ENCODE results near the gene ESRRA.

The ESRRA gene

GRCh38 chr11:64305075-64305690 is at the start of gene ESRRA:
TSS of gene ESRRA (plus strand) at chr11:64305524. CDS start at chr11:64307180, 1,656 bp downstream.
- H3K27me3 Mint-ChIP-seq, result peaks cover 23% of the 10 kb centered on the region
- no peaks in the 10 kb centered on the region for H3K9me3 Mint-ChIP-seq
- peaks cover 10% of the 10 kb centered on the region for H3K36me3 Mint-ChIP-seq
- peak within 1 kb of the TSS; percentile 89 for H3K4me3 Mint-ChIP-seq
- peaks cover 46% of the 10 kb centered on the region for H3K4me1 Mint-ChIP-seq
- peak; percentile 100 for DNase-seq
- CTCF ChIA-PET, result interaction anchor here (0.9 to 6.2 kb wide), 19 partner anchors 12 to 468 kb away, joined by 3 to 131 read pairs (median 14); partner anchors contain the start of genes DNAJC4, FERMT3, FKBP2 and KCNK4
- H3K27ac Mint-ChIP-seq, result peak within 1 kb of the TSS; percentile 98

- CTCF ChIA-PET, result interaction anchor here (1.0 to 1.2 kb wide), 2 partner anchors 11 to 48 kb away, joined by 4 read pairs; no protein-coding TSS in a partner anchor
- Mint-ChIP-seq H3K4me1 (peaks cover 24% of the 10 kb centered on the region), H3K36me3 (peaks cover 10% of the 10 kb centered on the region), H3K27ac (no peak overlapping the region), H3K27me3 (peaks cover 8% of the 10 kb centered on the region), H3K4me3 (no peak overlapping the region), H3K9me3 (no peaks in the 10 kb centered on the region)
- no peak for DNase-seq
Observed at GRCh38 chr11:64256300-64256699, 49.0 kb upstream of the ESRRA start.

- no peak for DNase-seq
- Mint-ChIP-seq H3K27me3 (no peaks in the 10 kb centered on the region), H3K36me3 (peaks cover 16% of the 10 kb centered on the region), H3K4me3 (no peak overlapping the region), H3K9me3 (no peaks in the 10 kb centered on the region), H3K4me1 (peaks cover 13% of the 10 kb centered on the region), H3K27ac (no peak overlapping the region)
- CTCF ChIA-PET, result interaction anchor here (0.6 to 1.1 kb wide), 4 partner anchors 8 to 44 kb away, joined by 3 read pairs; partner anchors contain the start of gene PPP1R14B
Observed at GRCh38 chr11:64258356-64258755, 47.0 kb upstream of the ESRRA start.

DNA sequence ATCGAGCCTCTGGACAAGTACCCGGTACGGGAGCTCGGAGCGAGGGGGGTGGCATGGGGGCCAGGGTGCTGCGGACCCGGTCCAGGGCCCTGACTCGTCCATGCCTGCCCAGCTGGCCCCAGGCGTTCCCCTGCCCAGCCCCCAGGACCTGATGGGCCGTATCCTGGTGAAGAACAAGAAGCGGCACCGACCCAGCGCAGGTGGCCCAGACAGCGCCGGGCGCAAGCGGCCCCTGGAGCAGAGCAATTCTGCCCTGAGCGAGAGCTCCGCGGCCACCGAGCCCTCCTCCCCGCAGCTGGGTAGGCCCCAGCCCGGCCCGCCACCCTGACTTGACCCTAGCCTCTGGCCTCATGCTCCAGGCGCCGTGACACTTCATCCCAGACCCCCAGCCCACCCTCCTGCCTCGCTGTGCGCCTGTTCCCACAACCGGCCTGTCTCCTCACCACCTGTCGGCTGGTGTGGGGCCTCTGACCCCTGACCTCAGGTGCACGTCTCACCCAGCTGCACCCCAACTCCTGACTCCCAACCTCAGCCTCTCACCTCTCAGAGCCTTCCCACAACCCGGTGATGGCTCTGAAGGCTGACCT is 46.3 kb upstream of the ESRRA start:
- no peaks in the 10 kb centered on the region for H3K27me3 Mint-ChIP-seq
- no peak overlapping the region for H3K27ac Mint-ChIP-seq
- CTCF ChIA-PET, result interaction anchor here (0.7 to 1.1 kb wide), 2 partner anchors 9 to 10 kb away, joined by 3 read pairs; no protein-coding TSS in a partner anchor
- peaks cover 6% of the 10 kb centered on the region for H3K4me1 Mint-ChIP-seq
- H3K36me3 Mint-ChIP-seq, result peaks cover 16% of the 10 kb centered on the region
- H3K9me3 Mint-ChIP-seq, result no peaks in the 10 kb centered on the region
- no peak for DNase-seq
- no peak overlapping the region for H3K4me3 Mint-ChIP-seq

- no peak for DNase-seq
- peaks cover 16% of the 10 kb centered on the region for H3K36me3 Mint-ChIP-seq
- peaks cover 6% of the 10 kb centered on the region for H3K4me1 Mint-ChIP-seq
- H3K27ac Mint-ChIP-seq, result no peak overlapping the region
- no peaks in the 10 kb centered on the region for H3K9me3 Mint-ChIP-seq
- CTCF ChIA-PET, result no interaction called here
- H3K4me3 Mint-ChIP-seq, result no peak overlapping the region
- no peaks in the 10 kb centered on the region for H3K27me3 Mint-ChIP-seq
Observed at GRCh38 chr11:64259533-64260067, 45.7 kb upstream of the ESRRA start.

DNA sequence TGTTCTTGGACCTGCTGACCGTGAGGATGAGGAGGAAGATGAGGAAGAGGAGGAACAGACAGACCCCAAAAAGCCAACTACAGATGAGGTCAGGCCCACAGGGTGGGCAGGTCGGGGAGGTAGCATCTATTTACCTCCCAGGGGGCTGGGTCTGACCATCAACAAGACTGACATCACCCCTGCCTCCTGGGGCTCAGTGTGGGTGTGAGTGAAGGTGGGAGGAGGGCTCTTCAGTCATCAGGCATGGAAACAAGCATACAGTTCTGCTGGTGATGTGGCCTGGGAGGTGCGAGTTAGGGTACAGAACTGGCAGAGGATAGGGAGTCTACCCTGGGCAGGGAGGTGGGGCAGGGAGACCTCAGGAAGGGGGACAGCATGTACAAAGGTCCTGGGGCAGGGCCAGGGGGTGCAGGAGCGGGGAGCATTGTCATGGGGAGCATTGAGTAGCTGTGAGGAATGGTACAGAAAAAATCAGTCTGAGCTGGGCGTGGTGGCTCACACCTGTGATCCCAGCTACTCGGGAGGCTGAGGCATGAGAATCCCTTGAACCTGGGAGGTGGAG is 45.1 kb upstream of the ESRRA start:
- Mint-ChIP-seq H3K27me3 (no peaks in the 10 kb centered on the region), H3K9me3 (no peaks in the 10 kb centered on the region), H3K36me3 (peaks cover 16% of the 10 kb centered on the region), H3K4me3 (no peak overlapping the region), H3K27ac (no peak overlapping the region), H3K4me1 (peaks cover 6% of the 10 kb centered on the region)
- no peak for DNase-seq
- CTCF ChIA-PET, result no interaction called here

GRCh38 chr11:64261556-64262080 is 43.7 kb upstream of the ESRRA start:
- CTCF ChIA-PET, result no interaction called here
- no peak for DNase-seq
- H3K4me3 Mint-ChIP-seq, result no peak overlapping the region
- peaks cover 14% of the 10 kb centered on the region for H3K36me3 Mint-ChIP-seq
- H3K27me3 Mint-ChIP-seq, result no peaks in the 10 kb centered on the region
- no peaks in the 10 kb centered on the region for H3K9me3 Mint-ChIP-seq
- H3K27ac Mint-ChIP-seq, result no peak overlapping the region
- H3K4me1 Mint-ChIP-seq, result peaks cover 6% of the 10 kb centered on the region

DNA sequence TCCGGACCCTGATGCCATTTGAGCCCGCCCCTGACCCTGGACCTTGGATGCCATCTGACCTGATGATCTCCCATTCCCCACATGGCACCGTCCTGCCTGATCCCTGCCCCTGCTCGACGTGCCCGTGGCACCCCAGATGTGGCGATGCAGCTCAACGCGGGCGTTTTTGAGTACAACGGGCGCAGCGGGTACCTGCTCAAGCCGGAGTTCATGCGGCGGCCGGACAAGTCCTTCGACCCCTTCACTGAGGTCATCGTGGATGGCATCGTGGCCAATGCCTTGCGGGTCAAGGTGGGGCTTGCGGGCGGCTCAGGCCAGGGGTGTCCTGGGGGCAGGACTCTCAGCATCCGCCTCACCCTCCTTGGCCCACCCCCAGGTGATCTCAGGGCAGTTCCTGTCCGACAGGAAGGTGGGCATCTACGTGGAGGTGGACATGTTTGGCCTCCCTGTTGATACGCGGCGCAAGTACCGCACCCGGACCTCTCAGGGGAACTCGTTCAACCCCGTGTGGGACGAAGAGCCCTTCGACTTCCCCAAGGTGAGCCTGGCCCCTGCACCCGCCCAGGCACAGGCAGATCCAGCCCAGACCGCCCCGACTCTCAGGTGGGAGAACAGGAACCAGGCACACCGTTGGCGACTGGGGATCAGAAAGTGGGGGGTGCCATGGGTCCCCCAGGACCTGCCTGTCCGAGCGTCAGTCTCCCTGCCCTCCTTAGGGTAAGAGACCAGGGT is 42.9 kb upstream of the ESRRA start:
- Mint-ChIP-seq H3K9me3 (no peaks in the 10 kb centered on the region), H3K27ac (no peak overlapping the region), H3K36me3 (peaks cover 14% of the 10 kb centered on the region), H3K4me1 (peaks cover 6% of the 10 kb centered on the region), H3K27me3 (no peaks in the 10 kb centered on the region), H3K4me3 (no peak overlapping the region)
- CTCF ChIA-PET, result interaction anchor here (1.3 kb wide), 1 partner anchor 38 kb away, joined by 3 read pairs; no protein-coding TSS in a partner anchor
- DNase-seq, result no peak

GRCh38 chr11:64263021-64263946 is 42.0 kb upstream of the ESRRA start:
- no peaks in the 10 kb centered on the region for H3K27me3 Mint-ChIP-seq
- H3K9me3 Mint-ChIP-seq, result no peaks in the 10 kb centered on the region
- no peak overlapping the region for H3K27ac Mint-ChIP-seq
- peaks cover 12% of the 10 kb centered on the region for H3K36me3 Mint-ChIP-seq
- CTCF ChIA-PET, result interaction anchor here (1.3 to 1.8 kb wide), 2 partner anchors 12 to 37 kb away, joined by 3 to 11 read pairs; partner anchors contain the start of gene PLCB3
- peaks cover 14% of the 10 kb centered on the region for H3K4me1 Mint-ChIP-seq
- H3K4me3 Mint-ChIP-seq, result no peak overlapping the region
- DNase-seq, result no peak

- Mint-ChIP-seq H3K9me3 (no peaks in the 10 kb centered on the region), H3K4me1 (peaks cover 20% of the 10 kb centered on the region), H3K4me3 (no peak overlapping the region), H3K27ac (no peak overlapping the region), H3K36me3 (peaks cover 14% of the 10 kb centered on the region), H3K27me3 (no peaks in the 10 kb centered on the region)
- no peak for DNase-seq
- CTCF ChIA-PET, result interaction anchor here (1.1 to 1.8 kb wide), 3 partner anchors 12 to 41 kb away, joined by 3 to 11 read pairs (median 3); partner anchors contain the start of genes ESRRA and PLCB3
Observed at GRCh38 chr11:64263947-64264317, 41.4 kb upstream of the ESRRA start.

DNA sequence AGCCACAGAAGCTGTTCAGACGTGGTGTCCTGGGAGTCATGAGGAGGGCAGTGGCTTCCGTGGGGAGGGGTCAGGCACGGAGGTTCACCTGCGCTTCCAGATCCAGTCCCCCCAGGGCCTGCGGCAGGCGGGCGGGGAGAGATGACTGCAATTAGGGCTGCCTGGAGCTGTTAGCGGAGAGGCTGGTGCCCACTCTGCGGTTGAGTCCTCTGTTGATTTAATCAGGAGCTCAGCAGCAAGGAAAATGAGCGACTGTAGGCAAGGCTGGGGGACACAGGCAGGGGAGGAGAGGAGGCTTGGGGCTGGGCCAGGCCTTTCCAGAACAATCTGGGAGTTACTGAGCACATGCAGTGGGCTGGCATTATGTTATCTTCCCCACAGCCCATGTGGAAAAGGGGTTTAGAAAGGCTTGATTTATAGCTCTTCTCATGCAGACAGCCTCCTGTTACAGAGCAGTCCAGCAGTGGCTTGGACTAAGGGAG is 40.9 kb upstream of the ESRRA start:
- no peak overlapping the region for H3K27ac Mint-ChIP-seq

GRCh38 chr11:64265176-64266160 is 39.9 kb upstream of the ESRRA start:
- Mint-ChIP-seq H3K27me3 (no peaks in the 10 kb centered on the region), H3K4me1 (peaks cover 17% of the 10 kb centered on the region), H3K4me3 (no peak overlapping the region), H3K9me3 (no peaks in the 10 kb centered on the region), H3K27ac (peak overlapping the region; percentile 60), H3K36me3 (peaks cover 10% of the 10 kb centered on the region)
- CTCF ChIA-PET, result interaction anchor here (1.1 to 1.8 kb wide), 2 partner anchors 14 to 39 kb away, joined by 3 to 11 read pairs; partner anchors contain the start of genes ESRRA and PLCB3
- DNase-seq, result no peak

More for the DNA sequence above, 40.9 kb upstream of the ESRRA start:
- Mint-ChIP-seq H3K4me1 (peaks cover 20% of the 10 kb centered on the region), H3K4me3 (no peak overlapping the region), H3K36me3 (peaks cover 13% of the 10 kb centered on the region), H3K27me3 (no peaks in the 10 kb centered on the region), H3K9me3 (no peaks in the 10 kb centered on the region)
- CTCF ChIA-PET, result interaction anchor here (1.1 to 1.8 kb wide), 2 partner anchors 13 to 40 kb away, joined by 3 to 11 read pairs; partner anchors contain the start of genes ESRRA and PLCB3
- DNase-seq, result no peak
